ENCODE measurements around the gene SCYGR8. TPM values are rescaled to one million over a fixed set of nuclear protein-coding genes. Genes with fewer than 3 reads are reported as not detected.

The SCYGR8 gene
- total and polyA plus RNA-seq, 2 of the 8 experiments (the other 6 are each of a cell fraction or from before 2014, with no cell fraction given): not detected

GRCh38 chr2:227739351-227739750 is 6.3 kb upstream of the SCYGR8 start:
- H2AK5ac ChIP-seq (ENCODE audit: low read depth, low read length): no peak overlapping the region
- no peak overlapping the region for H3K4ac ChIP-seq (replicated peaks; ENCODE audit: insufficient read length, low read depth, low read length)
- H4K8ac ChIP-seq (ENCODE audit: extremely low read depth, insufficient read depth, low read length): no peak overlapping the region; the same call in 1 of the 2 replicates
- no peak overlapping the region for H4K91ac ChIP-seq (replicated peaks; ENCODE audit: insufficient read length, low read length)
- no peaks in the 10 kb centered on the region for H3K9me3 ChIP-seq (ENCODE audit: insufficient read depth in 2 of 2, low read depth in 1 of 2, low read length in 1 of 2)
- no peaks in the 10 kb centered on the region for H3K79me1 ChIP-seq (ENCODE audit: low read depth, low read length)
- no peak for TF ChIP-seq CHD1 (IDR thresholded peaks at IDR 0.05; ENCODE audit: low read depth, low read length)
- TF ChIP-seq CHD2 (IDR thresholded peaks at IDR 0.05; ENCODE audit: low read length): no peak
- no peak for TF ChIP-seq JUN (IDR thresholded peaks at IDR 0.05; ENCODE audit: low read depth, low read length)
- no peak for TF ChIP-seq TBP (IDR thresholded peaks at IDR 0.05; ENCODE audit: low read depth, low read length)
- no peak for TF ChIP-seq YY1 (IDR thresholded peaks at IDR 0.05; ENCODE audit: low read depth, low read length)
- no peak for TF ChIP-seq SP2 (IDR thresholded peaks at IDR 0.05; ENCODE audit: low read length)
- no peak overlapping the region for H3K18ac ChIP-seq (ENCODE audit: extremely low read depth, low read length)
- H3K9ac ChIP-seq (replicated peaks in 1 of 4; ENCODE audit: extremely low read depth in 1 of 4, low read depth in 3 of 4, low read length in 3 of 4): no peak overlapping the region
- H2AFZ ChIP-seq (ENCODE audit: low read length): no peak overlapping the region
- H3K27ac ChIP-seq (ENCODE audit: low read depth, low read length): no peak overlapping the region
- no peaks in the 10 kb centered on the region for H3K36me3 ChIP-seq (ENCODE audit: control insufficient read depth in 2 of 4, insufficient read depth in 4 of 4, low read length in 3 of 4)
- H2BK20ac ChIP-seq (ENCODE audit: low read length): no peak overlapping the region
- peaks cover 0 to 1% of the 10 kb centered on the region in 2 experiments for H4K20me1 ChIP-seq (replicated peaks in 1 of 2; ENCODE audit: control insufficient read depth in 1 of 2, insufficient read depth in 2 of 2, low read length in 2 of 2)
- no peak overlapping the region for H2BK12ac ChIP-seq (ENCODE audit: low read depth, low read length)
- no peaks in the 10 kb centered on the region for H3K27me3 ChIP-seq (replicated peaks in 1 of 4; ENCODE audit: control insufficient read depth in 3 of 4, extremely low read depth in 1 of 4, insufficient read depth in 3 of 4, low read length in 3 of 4)
- no peak overlapping the region for H3K14ac ChIP-seq (ENCODE audit: insufficient read length)
- H2BK5ac ChIP-seq (ENCODE audit: low read depth, low read length): no peak overlapping the region
- no peak overlapping the region for H4K5ac ChIP-seq (ENCODE audit: insufficient read length, low read depth, low read length)
- H3K56ac ChIP-seq (replicated peaks; ENCODE audit: insufficient read length, low read depth, low read length): no peak overlapping the region
- H3K4me2 ChIP-seq (ENCODE audit: insufficient read depth in 1 of 2, low read depth in 2 of 2, low read length in 2 of 2): no peak overlapping the region
- peaks cover 0 to 3% (median under 1%) of the 10 kb centered on the region in 4 experiments; a peak in 1 of 7 replicates for H3K4me1 ChIP-seq (replicated peaks in 1 of 4; ENCODE audit: control insufficient read depth in 3 of 4, insufficient read depth in 4 of 4, low read length in 3 of 4)
- POLR2A ChIA-PET (ENCODE audit: partially characterized antibody): no interaction called here
- H3K23me2 ChIP-seq (ENCODE audit: low read depth, low read length): no peaks in the 10 kb centered on the region
- H3K79me2 ChIP-seq (ENCODE audit: control insufficient read depth in 1 of 2, insufficient read depth in 2 of 2, low read length in 2 of 2): no peaks in the 10 kb centered on the region
- WGBS, 2 experiments (ENCODE audit: extremely low coverage in 1 of 2, insufficient coverage in 1 of 2, insufficient read length in 1 of 2, insufficient replicate concordance in 2 of 2, low coverage in 1 of 2, low lambda C conversion rate in 2 of 2, missing lambda C conversion rate in 1 of 2): 86% methylated on average over 14 of the region's 14 CpGs; no CpG with 5 or more reads in 1 of the 2 experiments
- H3K23ac ChIP-seq (ENCODE audit: insufficient read length): no peak overlapping the region
- H3K4me3 ChIP-seq (ENCODE audit: extremely low read depth in 1 of 4, insufficient read depth in 2 of 4, low read depth in 3 of 4, low read length in 4 of 4): no peak overlapping the region
- no peak for FAIRE-seq
- no peak overlapping the region for H2BK120ac ChIP-seq (replicated peaks; ENCODE audit: low read depth, low read length)
- no peak for DNase-seq (ENCODE audit: low read depth in 1 of 2, low spot score in 2 of 2)
- CTCF ChIA-PET (ENCODE audit: partially characterized antibody): interaction anchor here (0.6 to 2.8 kb wide), 15 partner anchors 8 to 151 kb away, joined by 3 to 24 read pairs (median 4); no protein-coding TSS in a partner anchor
- no peak overlapping the region for H2BK15ac ChIP-seq (ENCODE audit: low read length)
